Activated CD4-positive, alpha-beta T cell treated with anti-CD3 and anti-CD28 coated beads, Interleukin-2, amount 50 U/mL, for 24 hours (primary cell): Measurements from ENCODE around the gene GORASP2.

Experiments used
- DNase-seq, 2 donors: peaks; one replicate each; pipeline ENCODE4 v3.0.0-alpha.2; 2020; ENCODE audit warnings: low read depth in 1 of 2, low spot score in 1 of 2

The GORASP2 gene

GRCh38 chr2:170996316-170996715, 67.3 kb downstream of the GORASP2 start:
- no peak for DNase-seq

DNA sequence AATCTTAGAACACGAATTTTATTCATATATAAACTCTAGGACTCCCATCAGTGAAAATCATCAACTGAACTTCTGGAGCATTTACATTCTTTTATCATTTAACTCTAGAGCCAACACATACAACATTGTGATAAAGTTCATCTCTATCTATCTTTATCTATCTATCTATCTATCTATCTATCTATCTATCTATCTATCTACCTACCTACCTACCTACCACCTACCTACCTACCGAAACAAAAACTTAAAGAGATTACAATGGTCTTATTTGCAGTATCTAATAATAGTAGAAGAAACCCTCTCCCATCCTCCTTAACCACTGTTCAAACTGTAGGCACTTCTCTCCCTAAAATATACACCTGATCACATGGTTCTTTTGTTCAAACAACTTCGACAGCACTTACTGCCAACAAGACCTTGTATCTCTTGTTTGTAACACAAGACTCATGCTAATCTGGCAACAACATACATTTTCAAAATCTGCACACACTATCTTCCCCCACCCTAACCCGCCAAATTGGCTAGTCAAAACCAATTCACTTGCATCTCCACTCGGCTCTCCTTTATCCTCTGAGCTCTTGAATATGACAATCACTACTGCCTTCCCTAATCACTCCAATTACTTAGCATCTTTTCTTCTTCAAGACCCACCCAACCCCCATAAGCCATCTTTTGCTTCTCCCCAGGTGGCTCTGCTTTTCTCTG, 69.0 kb downstream of the GORASP2 start:
- DNase-seq: no peak

DNA sequence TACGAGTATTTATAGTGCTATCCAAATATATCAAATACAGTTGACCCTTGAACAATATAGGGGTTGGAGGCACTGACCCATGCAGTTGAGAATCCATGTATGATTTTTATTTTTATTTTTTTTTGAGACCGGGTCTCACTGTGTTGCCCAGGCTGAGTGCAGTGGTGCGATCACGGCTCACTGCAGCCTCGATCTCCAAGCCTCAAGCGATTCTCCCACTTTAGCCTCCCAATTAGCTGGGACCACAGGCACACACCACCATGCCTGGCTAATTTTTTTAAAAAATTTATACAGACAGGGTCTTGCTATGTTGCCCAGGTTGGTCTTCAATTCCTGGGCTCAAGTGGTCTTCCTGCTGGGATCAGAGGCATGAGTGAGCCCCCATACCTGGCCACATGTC, 70.6 kb downstream of the GORASP2 start:
- no peak for DNase-seq

DNA sequence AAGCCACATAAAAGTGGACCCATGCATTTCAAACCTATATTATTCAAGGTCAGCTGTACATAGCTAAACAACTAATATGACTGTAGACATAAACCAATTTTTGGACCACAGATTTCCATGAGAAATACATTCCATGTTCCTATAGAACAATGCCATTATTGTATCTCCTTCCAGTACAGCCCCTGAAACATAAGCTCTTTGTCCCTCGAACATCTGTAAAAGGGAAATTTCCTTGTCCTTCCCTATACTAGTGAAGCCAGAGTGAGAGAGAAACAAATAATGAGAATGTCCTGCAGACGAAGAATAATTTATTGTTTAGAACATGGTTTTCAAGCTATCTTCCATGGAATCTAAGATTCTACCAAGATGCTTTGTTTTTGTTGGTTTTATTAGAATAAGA, 75.3 kb downstream of the GORASP2 start:
- no peak for DNase-seq

DNA sequence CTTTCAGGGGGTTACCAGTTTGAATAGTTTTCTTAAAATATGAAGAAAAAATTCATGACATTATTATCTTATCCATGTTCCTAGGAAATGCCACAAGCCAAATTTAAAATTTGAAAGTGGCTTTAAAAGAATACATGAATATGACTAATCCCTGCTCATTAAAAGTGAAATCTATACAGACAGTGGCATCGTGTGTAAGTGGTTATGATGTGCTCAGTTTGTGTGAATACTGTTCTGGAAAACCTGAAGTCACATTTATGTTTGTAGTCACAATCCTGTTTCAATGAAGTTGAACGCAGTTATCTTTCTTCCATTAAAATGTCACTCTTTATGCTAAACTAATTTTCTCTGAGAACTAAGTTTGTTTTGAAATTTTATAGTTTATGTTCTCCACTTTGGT, 75.8 kb downstream of the GORASP2 start:
- DNase-seq: no peak

DNA sequence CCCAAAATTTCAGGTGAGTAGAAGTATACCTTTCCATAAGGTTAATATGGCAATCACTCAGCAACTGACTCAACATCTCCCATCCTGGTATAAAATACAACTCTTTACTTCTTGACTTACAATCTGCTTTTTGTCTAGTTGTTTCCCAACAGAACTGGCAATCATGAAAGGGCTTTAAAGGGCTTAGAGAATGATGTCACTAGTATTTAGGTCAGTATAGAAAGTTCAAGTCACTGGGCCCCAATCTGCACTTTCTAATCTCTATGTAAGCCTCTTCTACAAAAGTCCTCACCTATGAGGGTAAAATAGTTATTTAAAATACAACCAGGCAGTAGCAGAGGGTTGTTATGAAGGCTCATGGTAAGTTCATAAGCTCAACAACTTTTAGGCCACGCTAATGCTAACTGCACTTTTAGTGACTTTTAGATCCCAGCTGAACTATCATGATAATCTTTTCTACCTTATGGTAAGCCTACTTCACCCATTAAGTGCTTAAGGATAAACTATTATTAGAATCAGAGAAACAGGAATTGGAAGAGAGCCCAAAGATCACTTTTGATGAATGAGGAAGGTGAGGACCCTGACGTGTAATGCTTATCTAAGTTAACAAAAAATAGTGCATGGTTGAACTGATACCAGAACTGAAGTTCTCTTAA, 79.6 kb downstream of the GORASP2 start:
- no peak for DNase-seq

DNA sequence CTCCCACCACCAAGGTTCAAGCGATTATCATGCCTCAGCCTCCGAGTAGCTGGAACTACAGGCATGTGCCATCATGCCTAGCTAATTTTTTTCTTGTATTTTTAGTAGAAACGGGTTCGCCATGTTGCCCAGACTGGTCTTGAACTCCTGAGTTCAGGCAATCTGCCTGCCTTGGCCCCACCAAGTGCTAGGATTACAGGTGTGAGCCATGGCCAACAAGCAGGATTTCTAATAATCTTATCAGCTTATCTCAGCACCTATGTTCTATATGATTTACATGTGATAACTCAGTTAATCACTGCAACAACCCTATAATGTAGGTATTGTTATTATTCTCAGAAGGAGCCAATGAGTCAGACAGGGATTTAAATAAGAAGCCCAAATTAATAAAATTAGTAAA, 80.3 kb downstream of the GORASP2 start:
- no peak for DNase-seq

DNA sequence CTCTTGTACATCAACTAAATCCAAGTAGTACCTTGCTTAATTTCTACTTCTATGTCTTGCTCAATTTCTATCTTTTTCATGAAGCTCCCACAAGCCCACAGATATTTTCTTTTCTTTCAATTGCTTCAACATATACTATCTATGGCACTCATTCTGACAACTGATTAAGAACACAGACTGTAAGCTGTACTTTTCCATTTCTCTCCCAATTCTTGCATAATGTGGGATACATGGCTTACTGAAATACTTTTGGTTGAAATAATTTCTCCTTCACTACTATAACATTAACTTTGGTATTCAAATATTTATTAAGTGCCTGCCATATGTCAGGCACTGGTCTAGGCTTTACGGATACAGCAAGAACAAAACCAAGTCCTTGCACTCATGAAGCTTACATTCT, 84.8 kb downstream of the GORASP2 start:
- DNase-seq: no peak

GRCh38 chr2:171016125-171016524, 87.1 kb downstream of the GORASP2 start:
- DNase-seq: no peak
